Measurements from ENCODE around the gene FBXO7.
A peak's percentile ranks its signal among the peaks of the same experiment; 100 is the strongest.

Gene FBXO7

DNA sequence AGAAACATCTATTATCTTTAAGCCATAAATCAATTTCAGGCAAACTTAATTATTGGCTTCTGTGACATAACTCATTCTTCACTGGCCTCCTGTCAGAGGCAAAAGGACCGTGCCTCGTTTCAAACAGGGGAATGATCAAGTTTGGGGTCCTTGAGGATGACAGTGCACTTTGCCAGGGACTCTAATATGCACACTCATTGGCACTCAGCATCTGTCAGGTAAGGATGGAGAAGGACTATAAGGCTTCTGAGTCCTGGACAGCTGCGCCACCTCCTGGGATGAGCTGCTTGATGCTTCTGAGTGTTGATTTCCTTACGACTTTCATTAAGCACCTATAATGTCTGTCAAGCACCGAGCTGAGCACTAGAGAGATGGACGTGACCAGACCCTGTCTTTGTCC, 30.5 kb upstream of the FBXO7 start:
- H3K4me3 ChIP-seq (ENCODE audit: low read depth, low read length): no peak overlapping the region
- H3K4me1 ChIP-seq (ENCODE audit: control insufficient read depth, insufficient read depth, low read length): no peaks in the 10 kb centered on the region
- H3K9me3 ChIP-seq (ENCODE audit: control insufficient read depth, insufficient read depth, low read depth, low read length): no peaks in the 10 kb centered on the region
- H3K36me3 ChIP-seq (ENCODE audit: control insufficient read depth in 2 of 2, insufficient read depth in 1 of 2, low read length in 2 of 2): no peaks in the 10 kb centered on the region
- ChIA-PET CTCF (interaction anchor here (0.6 to 4.4 kb wide), 11 partner anchors 9 to 1599 kb away, joined by 3 to 19 read pairs (median 3); partner anchors contain the start of gene RTCB), POLR2A (no interaction called here)
- H3K27ac ChIP-seq (ENCODE audit: extremely low read depth, low read depth, low read length): no peak overlapping the region
- TF ChIP-seq ZBTB17 (tag by site-specific recombination; IDR thresholded peaks at IDR 0.05): peak; percentile 43; the same call in 1 of the 2 replicates
- TF ChIP-seq ZNF654 (tag by site-specific recombination; IDR thresholded peaks at IDR 0.05; ENCODE audit: low read depth): peak; percentile 70
- peak; percentile 39; the same call in 1 of the 2 replicates for TF ChIP-seq SP7 (tag by site-specific recombination; IDR thresholded peaks at IDR 0.05)
- TF ChIP-seq, protein P1, sequence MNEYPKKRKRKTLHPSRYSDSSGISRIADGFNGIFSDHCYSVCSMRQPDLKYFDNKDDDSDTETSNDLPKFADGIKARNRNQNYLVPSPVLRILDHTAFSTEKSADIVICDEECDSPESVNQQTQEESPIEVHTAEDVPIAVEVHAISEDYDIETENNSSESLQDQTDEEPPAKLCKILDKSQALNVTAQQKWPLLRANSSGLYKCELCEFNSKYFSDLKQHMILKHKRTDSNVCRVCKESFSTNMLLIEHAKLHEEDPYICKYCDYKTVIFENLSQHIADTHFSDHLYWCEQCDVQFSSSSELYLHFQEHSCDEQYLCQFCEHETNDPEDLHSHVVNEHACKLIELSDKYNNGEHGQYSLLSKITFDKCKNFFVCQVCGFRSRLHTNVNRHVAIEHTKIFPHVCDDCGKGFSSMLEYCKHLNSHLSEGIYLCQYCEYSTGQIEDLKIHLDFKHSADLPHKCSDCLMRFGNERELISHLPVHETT (tag by site-specific recombination; IDR thresholded peaks at IDR 0.05): no peak

DNA sequence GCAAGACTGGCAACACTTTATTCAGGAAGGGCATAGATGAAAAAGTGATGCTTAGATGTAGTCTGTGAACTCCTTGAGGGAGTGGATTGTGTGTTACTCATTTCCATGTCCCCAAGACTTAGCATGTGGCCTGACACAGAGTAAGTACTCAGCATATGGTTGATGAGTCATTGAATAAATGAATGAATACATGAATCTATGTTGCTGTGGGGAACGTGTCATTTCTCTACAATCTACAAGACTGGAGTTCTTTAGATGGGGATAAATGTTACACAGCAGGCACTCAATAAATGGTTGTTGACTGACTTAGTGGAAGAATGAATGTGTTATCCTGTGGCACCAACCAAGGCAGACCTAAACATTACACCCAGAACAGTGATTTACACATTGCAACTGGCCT, 28.3 kb upstream of the FBXO7 start:
- Histone ChIP-seq H3K9me3 (ENCODE audit: control insufficient read depth, insufficient read depth, low read depth, low read length) (no peaks in the 10 kb centered on the region), H3K4me3 (ENCODE audit: low read depth, low read length) (no peak overlapping the region), H3K36me3 (ENCODE audit: control insufficient read depth in 2 of 2, insufficient read depth in 1 of 2, low read length in 2 of 2) (no peaks in the 10 kb centered on the region), H3K4me1 (ENCODE audit: control insufficient read depth, insufficient read depth, low read length) (no peaks in the 10 kb centered on the region), H3K27ac (ENCODE audit: extremely low read depth, low read depth, low read length) (no peak overlapping the region)
- ChIA-PET CTCF (interaction anchor here (0.6 to 1.1 kb wide), 2 partner anchors 34 to 35 kb away, joined by 3 read pairs; no protein-coding TSS in a partner anchor), POLR2A (no interaction called here)
- TF ChIP-seq, protein P2, sequence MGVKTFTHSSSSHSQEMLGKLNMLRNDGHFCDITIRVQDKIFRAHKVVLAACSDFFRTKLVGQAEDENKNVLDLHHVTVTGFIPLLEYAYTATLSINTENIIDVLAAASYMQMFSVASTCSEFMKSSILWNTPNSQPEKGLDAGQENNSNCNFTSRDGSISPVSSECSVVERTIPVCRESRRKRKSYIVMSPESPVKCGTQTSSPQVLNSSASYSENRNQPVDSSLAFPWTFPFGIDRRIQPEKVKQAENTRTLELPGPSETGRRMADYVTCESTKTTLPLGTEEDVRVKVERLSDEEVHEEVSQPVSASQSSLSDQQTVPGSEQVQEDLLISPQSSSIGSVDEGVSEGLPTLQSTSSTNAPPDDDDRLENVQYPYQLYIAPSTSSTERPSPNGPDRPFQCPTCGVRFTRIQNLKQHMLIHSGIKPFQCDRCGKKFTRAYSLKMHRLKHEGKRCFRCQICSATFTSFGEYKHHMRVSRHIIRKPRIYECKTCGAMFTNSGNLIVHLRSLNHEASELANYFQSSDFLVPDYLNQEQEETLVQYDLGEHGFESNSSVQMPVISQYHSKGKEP (tag by site-specific recombination; IDR thresholded peaks at IDR 0.05): no peak
- TF ChIP-seq RBAK (tag by site-specific recombination; IDR thresholded peaks at IDR 0.05): 0 out of 2 replicates have a peak, but pooled peaks have one; percentile 63
- peak; percentile 76; the same call in 1 of the 2 replicates for TF ChIP-seq ZNF24 (tag by site-specific recombination; IDR thresholded peaks at IDR 0.05)

DNA sequence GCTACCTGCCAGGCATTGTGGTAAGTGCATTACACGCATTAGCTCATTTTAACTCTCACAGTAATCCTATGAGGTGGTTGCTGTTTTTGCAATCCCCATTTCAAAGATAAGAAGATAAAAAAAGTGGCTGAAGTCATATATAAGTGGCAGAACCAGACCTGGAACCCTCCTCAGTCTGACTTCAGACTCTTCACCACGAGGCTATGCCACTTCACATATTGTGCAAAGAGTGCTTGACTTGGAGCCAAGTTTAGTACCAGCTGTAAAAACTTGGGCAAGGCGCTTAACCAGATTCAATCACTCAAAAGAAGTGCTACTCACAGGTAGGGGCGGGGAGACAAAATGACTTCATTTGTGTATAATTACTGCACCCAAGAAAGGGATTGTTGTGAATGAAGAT, 25.6 kb upstream of the FBXO7 start:
- no peaks in the 10 kb centered on the region for H3K36me3 ChIP-seq (ENCODE audit: control insufficient read depth in 2 of 2, insufficient read depth in 1 of 2, low read length in 2 of 2)
- no peak overlapping the region for H3K4me3 ChIP-seq (ENCODE audit: low read depth, low read length)
- ChIA-PET CTCF (interaction anchor here (0.6 to 0.7 kb wide), 2 partner anchors 144 to 609 kb away, joined by 3 to 6 read pairs; no protein-coding TSS in a partner anchor), POLR2A (no interaction called here)
- H3K4me1 ChIP-seq (ENCODE audit: control insufficient read depth, insufficient read depth, low read length): no peaks in the 10 kb centered on the region
- no peaks in the 10 kb centered on the region for H3K9me3 ChIP-seq (ENCODE audit: control insufficient read depth, insufficient read depth, low read depth, low read length)
- H3K27ac ChIP-seq (ENCODE audit: extremely low read depth, low read depth, low read length): no peak overlapping the region
- TF ChIP-seq ZNF544 (tag by site-specific recombination; IDR thresholded peaks at IDR 0.05) (no peak), ZNF248 (tag by site-specific recombination; IDR thresholded peaks at IDR 0.05) (no peak), YY2 (tag by site-specific recombination; IDR thresholded peaks at IDR 0.05) (no peak), ZNF169 (tag by site-specific recombination; IDR thresholded peaks at IDR 0.05) (no peak), ZBTB17 (tag by site-specific recombination; IDR thresholded peaks at IDR 0.05) (no peak), ZNF350 (tag by site-specific recombination; IDR thresholded peaks at IDR 0.05) (no peak), ZNF837 (tag by site-specific recombination; IDR thresholded peaks at IDR 0.05) (no peak), ZFP3 (tag by site-specific recombination; IDR thresholded peaks at IDR 0.05; ENCODE audit: low read depth) (no peak), ZNF670 (tag by site-specific recombination; IDR thresholded peaks at IDR 0.05; ENCODE audit: low read depth) (no peak), ZNF302 (tag by site-specific recombination; IDR thresholded peaks at IDR 0.05; ENCODE audit: low read depth) (no peak), MYNN (tag by site-specific recombination; IDR thresholded peaks at IDR 0.05; ENCODE audit: borderline replicate concordance) (no peak), ZNF138 (tag by site-specific recombination; IDR thresholded peaks at IDR 0.05; ENCODE audit: borderline replicate concordance) (no peak), TRIM28 (IDR thresholded peaks at IDR 0.05; ENCODE audit: borderline replicate concordance, low read length) (no peak)
- TF ChIP-seq, protein P3, sequence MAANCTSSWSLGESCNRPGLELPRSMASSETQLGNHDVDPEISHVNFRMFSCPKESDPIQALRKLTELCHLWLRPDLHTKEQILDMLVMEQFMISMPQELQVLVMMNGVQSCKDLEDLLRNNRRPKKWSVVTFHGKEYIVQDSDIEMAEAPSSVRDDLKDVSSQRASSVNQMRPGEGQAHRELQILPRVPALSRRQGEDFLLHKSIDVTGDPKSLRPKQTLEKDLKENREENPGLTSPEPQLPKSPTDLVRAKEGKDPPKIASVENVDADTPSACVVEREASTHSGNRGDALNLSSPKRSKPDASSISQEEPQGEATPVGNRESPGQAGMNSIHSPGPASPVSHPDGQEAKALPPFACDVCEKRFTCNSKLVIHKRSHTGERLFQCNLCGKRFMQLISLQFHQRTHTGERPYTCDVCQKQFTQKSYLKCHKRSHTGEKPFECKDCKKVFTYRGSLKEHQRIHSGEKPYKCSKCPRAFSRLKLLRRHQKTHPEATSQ (tag by site-specific recombination; IDR thresholded peaks at IDR 0.05): no peak
- TF ChIP-seq, protein P4, sequence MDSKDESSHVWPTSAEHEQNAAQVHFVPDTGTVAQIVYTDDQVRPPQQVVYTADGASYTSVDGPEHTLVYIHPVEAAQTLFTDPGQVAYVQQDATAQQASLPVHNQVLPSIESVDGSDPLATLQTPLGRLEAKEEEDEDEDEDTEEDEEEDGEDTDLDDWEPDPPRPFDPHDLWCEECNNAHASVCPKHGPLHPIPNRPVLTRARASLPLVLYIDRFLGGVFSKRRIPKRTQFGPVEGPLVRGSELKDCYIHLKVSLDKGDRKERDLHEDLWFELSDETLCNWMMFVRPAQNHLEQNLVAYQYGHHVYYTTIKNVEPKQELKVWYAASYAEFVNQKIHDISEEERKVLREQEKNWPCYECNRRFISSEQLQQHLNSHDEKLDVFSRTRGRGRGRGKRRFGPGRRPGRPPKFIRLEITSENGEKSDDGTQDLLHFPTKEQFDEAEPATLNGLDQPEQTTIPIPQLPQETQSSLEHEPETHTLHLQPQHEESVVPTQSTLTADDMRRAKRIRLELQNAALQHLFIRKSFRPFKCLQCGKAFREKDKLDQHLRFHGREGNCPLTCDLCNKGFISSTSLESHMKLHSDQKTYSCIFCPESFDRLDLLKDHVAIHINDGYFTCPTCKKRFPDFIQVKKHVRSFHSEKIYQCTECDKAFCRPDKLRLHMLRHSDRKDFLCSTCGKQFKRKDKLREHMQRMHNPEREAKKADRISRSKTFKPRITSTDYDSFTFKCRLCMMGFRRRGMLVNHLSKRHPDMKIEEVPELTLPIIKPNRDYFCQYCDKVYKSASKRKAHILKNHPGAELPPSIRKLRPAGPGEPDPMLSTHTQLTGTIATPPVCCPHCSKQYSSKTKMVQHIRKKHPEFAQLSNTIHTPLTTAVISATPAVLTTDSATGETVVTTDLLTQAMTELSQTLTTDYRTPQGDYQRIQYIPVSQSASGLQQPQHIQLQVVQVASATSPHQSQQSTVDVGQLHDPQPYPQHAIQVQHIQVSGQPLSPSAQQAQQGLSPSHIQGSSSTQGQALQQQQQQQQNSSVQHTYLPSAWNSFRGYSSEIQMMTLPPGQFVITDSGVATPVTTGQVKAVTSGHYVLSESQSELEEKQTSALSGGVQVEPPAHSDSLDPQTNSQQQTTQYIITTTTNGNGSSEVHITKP (tag by site-specific recombination; IDR thresholded peaks at IDR 0.05): peak; percentile 30; the same call in 1 of the 2 replicates
- TF ChIP-seq, protein P5, sequence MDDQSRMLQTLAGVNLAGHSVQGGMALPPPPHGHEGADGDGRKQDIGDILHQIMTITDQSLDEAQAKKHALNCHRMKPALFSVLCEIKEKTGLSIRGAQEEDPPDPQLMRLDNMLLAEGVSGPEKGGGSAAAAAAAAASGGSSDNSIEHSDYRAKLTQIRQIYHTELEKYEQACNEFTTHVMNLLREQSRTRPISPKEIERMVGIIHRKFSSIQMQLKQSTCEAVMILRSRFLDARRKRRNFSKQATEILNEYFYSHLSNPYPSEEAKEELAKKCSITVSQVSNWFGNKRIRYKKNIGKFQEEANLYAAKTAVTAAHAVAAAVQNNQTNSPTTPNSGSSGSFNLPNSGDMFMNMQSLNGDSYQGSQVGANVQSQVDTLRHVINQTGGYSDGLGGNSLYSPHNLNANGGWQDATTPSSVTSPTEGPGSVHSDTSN (CRISPR knock-in tag; IDR thresholded peaks at IDR 0.05): no peak
